Measurements from ENCODE around the gene SRP9. TPM values are rescaled to one million over a fixed set of nuclear protein-coding genes. Genes with fewer than 3 reads are reported as not detected.

SRP9 gene
- total and polyA plus RNA-seq, 2 experiments from 2014 or later: 640 to 728 TPM

GRCh38 chr1:225774281-225775147 lies 3.1 kb upstream of the SRP9 start:
- TF ChIP-seq, protein P1, sequence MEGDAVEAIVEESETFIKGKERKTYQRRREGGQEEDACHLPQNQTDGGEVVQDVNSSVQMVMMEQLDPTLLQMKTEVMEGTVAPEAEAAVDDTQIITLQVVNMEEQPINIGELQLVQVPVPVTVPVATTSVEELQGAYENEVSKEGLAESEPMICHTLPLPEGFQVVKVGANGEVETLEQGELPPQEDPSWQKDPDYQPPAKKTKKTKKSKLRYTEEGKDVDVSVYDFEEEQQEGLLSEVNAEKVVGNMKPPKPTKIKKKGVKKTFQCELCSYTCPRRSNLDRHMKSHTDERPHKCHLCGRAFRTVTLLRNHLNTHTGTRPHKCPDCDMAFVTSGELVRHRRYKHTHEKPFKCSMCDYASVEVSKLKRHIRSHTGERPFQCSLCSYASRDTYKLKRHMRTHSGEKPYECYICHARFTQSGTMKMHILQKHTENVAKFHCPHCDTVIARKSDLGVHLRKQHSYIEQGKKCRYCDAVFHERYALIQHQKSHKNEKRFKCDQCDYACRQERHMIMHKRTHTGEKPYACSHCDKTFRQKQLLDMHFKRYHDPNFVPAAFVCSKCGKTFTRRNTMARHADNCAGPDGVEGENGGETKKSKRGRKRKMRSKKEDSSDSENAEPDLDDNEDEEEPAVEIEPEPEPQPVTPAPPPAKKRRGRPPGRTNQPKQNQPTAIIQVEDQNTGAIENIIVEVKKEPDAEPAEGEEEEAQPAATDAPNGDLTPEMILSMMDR (conservative IDR thresholded peaks at IDR 0.05; ENCODE audit: low read depth in 2 of 2): no peak
- TF ChIP-seq ZNF114 (CRISPR knock-in tag; IDR thresholded peaks at IDR 0.05) (no peak), JUNB (IDR thresholded peaks at IDR 0.05; ENCODE audit: unreplicated experiment) (no peak), NANOG (IDR thresholded peaks at IDR 0.05; ENCODE audit: borderline replicate concordance) (no peak), REST (IDR thresholded peaks at IDR 0.05; ENCODE audit: unreplicated experiment) (no peak), ZNF331 (CRISPR knock-in tag; IDR thresholded peaks at IDR 0.05; ENCODE audit: low read depth) (no peak), STAT1 (IDR thresholded peaks at IDR 0.05; ENCODE audit: unreplicated experiment) (no peak), EZH2 (IDR thresholded peaks at IDR 0.05; ENCODE audit: low read depth, unreplicated experiment) (no peak), CREB1 (CRISPR knock-in tag; IDR thresholded peaks at IDR 0.05; ENCODE audit: low read depth) (no peak), EZH2phosphoT487 (IDR thresholded peaks at IDR 0.05; ENCODE audit: unreplicated experiment) (no peak), POLR2AphosphoS5 (IDR thresholded peaks at IDR 0.05; ENCODE audit: low read depth) (no peak)
- TF ChIP-seq, protein P2, sequence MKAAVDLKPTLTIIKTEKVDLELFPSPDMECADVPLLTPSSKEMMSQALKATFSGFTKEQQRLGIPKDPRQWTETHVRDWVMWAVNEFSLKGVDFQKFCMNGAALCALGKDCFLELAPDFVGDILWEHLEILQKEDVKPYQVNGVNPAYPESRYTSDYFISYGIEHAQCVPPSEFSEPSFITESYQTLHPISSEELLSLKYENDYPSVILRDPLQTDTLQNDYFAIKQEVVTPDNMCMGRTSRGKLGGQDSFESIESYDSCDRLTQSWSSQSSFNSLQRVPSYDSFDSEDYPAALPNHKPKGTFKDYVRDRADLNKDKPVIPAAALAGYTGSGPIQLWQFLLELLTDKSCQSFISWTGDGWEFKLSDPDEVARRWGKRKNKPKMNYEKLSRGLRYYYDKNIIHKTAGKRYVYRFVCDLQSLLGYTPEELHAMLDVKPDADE (IDR thresholded peaks at IDR 0.05): no peak
- TF ChIP-seq, protein P3, sequence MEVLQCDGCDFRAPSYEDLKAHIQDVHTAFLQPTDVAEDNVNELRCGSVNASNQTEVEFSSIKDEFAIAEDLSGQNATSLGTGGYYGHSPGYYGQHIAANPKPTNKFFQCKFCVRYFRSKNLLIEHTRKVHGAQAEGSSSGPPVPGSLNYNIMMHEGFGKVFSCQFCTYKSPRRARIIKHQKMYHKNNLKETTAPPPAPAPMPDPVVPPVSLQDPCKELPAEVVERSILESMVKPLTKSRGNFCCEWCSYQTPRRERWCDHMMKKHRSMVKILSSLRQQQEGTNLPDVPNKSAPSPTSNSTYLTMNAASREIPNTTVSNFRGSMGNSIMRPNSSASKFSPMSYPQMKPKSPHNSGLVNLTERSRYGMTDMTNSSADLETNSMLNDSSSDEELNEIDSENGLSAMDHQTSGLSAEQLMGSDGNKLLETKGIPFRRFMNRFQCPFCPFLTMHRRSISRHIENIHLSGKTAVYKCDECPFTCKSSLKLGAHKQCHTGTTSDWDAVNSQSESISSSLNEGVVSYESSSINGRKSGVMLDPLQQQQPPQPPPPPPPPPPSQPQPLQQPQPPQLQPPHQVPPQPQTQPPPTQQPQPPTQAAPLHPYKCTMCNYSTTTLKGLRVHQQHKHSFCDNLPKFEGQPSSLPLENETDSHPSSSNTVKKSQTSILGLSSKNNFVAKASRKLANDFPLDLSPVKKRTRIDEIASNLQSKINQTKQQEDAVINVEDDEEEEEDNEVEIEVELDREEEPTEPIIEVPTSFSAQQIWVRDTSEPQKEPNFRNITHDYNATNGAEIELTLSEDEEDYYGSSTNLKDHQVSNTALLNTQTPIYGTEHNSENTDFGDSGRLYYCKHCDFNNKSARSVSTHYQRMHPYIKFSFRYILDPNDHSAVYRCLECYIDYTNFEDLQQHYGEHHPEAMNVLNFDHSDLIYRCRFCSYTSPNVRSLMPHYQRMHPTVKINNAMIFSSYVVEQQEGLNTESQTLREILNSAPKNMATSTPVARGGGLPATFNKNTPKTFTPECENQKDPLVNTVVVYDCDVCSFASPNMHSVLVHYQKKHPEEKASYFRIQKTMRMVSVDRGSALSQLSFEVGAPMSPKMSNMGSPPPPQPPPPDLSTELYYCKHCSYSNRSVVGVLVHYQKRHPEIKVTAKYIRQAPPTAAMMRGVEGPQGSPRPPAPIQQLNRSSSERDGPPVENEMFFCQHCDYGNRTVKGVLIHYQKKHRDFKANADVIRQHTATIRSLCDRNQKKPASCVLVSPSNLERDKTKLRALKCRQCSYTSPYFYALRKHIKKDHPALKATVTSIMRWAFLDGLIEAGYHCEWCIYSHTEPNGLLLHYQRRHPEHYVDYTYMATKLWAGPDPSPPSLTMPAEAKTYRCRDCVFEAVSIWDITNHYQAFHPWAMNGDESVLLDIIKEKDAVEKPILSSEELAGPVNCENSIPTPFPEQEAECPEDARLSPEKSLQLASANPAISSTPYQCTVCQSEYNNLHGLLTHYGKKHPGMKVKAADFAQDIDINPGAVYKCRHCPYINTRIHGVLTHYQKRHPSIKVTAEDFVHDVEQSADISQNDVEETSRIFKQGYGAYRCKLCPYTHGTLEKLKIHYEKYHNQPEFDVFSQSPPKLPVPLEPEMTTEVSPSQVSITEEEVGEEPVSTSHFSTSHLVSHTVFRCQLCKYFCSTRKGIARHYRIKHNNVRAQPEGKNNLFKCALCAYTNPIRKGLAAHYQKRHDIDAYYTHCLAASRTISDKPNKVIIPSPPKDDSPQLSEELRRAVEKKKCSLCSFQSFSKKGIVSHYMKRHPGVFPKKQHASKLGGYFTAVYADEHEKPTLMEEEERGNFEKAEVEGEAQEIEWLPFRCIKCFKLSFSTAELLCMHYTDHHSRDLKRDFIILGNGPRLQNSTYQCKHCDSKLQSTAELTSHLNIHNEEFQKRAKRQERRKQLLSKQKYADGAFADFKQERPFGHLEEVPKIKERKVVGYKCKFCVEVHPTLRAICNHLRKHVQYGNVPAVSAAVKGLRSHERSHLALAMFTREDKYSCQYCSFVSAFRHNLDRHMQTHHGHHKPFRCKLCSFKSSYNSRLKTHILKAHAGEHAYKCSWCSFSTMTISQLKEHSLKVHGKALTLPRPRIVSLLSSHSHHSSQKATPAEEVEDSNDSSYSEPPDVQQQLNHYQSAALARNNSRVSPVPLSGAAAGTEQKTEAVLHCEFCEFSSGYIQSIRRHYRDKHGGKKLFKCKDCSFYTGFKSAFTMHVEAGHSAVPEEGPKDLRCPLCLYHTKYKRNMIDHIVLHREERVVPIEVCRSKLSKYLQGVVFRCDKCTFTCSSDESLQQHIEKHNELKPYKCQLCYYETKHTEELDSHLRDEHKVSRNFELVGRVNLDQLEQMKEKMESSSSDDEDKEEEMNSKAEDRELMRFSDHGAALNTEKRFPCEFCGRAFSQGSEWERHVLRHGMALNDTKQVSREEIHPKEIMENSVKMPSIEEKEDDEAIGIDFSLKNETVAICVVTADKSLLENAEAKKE (CRISPR knock-in tag; IDR thresholded peaks at IDR 0.05): no peak
- Histone ChIP-seq H3K9me2 (ENCODE audit: insufficient read depth) (no peaks in the 10 kb centered on the region), H3F3A (replicated peaks; ENCODE audit: low read depth) (peaks cover 3% of the 10 kb centered on the region; the same call in 1 of the 2 replicates), H4K20me1 (replicated peaks; ENCODE audit: insufficient read depth) (no peaks in the 10 kb centered on the region), H3K4me3 (no peak overlapping the region), H3K36me3 (ENCODE audit: insufficient read depth) (no peaks in the 10 kb centered on the region), H3K79me2 (replicated peaks; ENCODE audit: insufficient read depth) (peaks cover 23% of the 10 kb centered on the region), H2AFZ (no peak overlapping the region), H3K4me2 (no peak overlapping the region), H3K27ac (ENCODE audit: low read depth) (no peak overlapping the region), H3K4me1 (ENCODE audit: insufficient read depth) (peaks cover 43% of the 10 kb centered on the region), H3K27me3 (ENCODE audit: insufficient read depth) (no peaks in the 10 kb centered on the region)
- Mint-ChIP-seq H3K27me3 (ENCODE audit: insufficient read depth, low read depth, poor library complexity) (peaks cover 4% of the 10 kb centered on the region), H3K4me3 (no peak overlapping the region), H3K9me3 (no peaks in the 10 kb centered on the region), H3K27ac (no peak overlapping the region), H3K4me1 (peaks cover 35% of the 10 kb centered on the region), H3K36me3 (ENCODE audit: low read depth) (peaks cover 8% of the 10 kb centered on the region; the same call in 2 of the 3 replicates)
- no peak for ATAC-seq
- no peak for DNase-seq (ENCODE audit: low spot score)

Data from GM23338 (cell line).